Measurements from ENCODE around the gene ZNF800. TPM values are rescaled to one million over a fixed set of nuclear protein-coding genes. Genes with fewer than 3 reads are reported as not detected.

Gene ZNF800
- total RNA-seq, 1 experiment from 2014 or later: 32.4 TPM

DNA sequence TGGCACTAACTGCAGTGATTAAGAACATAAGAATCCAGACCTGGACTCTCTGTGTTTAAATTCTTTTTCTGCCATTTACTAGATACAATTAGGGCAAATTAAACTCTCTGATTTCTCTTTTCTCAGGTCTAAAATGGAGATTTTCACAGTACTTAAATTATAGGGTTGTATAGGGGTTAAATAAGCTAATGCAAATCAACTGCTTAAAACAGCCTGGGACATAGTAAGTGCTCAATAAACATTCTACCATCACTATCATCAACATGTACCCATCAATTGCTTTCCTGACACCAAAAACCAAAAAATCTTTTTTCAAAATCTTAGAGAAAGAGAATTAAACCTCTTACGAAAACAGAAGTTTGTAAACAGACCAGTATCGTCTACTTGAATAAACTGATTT is 4.5 kb downstream of the ZNF800 start:
- TF ChIP-seq EZH2 (IDR thresholded peaks at IDR 0.05; ENCODE audit: low read depth): no peak
- TF ChIP-seq, protein P1, sequence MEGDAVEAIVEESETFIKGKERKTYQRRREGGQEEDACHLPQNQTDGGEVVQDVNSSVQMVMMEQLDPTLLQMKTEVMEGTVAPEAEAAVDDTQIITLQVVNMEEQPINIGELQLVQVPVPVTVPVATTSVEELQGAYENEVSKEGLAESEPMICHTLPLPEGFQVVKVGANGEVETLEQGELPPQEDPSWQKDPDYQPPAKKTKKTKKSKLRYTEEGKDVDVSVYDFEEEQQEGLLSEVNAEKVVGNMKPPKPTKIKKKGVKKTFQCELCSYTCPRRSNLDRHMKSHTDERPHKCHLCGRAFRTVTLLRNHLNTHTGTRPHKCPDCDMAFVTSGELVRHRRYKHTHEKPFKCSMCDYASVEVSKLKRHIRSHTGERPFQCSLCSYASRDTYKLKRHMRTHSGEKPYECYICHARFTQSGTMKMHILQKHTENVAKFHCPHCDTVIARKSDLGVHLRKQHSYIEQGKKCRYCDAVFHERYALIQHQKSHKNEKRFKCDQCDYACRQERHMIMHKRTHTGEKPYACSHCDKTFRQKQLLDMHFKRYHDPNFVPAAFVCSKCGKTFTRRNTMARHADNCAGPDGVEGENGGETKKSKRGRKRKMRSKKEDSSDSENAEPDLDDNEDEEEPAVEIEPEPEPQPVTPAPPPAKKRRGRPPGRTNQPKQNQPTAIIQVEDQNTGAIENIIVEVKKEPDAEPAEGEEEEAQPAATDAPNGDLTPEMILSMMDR (conservative IDR thresholded peaks at IDR 0.05): no peak

DNA sequence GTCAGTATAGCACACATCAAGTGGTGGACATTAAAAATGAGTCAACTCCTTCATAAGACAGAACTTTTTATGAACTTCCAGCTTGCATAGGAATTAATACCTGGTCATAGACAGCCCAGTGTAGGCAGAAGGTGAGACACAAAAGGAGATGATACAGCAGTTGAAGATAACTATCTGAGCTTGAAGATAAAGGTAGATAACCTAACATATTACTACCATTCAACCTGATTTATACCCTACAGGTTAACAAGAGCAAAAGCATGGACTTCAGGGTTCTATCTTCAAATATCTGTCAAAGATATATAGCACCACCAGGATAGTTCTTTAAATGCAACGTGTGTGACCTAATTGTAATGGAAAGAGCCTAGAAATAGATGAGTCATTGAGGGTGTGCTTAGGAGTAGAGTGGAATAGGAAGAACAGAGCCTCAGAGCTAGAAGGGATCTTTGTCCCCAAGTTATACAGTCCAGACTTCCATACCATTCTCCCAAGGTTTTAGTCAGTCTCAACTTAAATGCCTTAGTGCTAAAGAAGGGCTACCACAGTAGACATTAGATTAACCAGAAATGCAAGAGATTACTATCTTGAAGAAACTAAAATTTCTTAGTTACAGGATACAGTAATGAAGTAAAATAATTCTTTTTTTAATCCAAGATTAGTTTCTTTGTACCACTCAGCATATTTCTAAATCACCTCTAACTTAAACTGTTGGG is 9.2 kb downstream of the ZNF800 start:
- Histone ChIP-seq H2AFZ (no peak overlapping the region), H3K9me2 (ENCODE audit: insufficient read depth) (no peaks in the 10 kb centered on the region), H3K4me2 (no peak overlapping the region), H3K27me3 (ENCODE audit: insufficient read depth, low read depth) (no peaks in the 10 kb centered on the region), H3K36me3 (ENCODE audit: low read depth) (peaks cover 21% of the 10 kb centered on the region; the same call in 1 of the 2 replicates), H3K79me2 (ENCODE audit: low read depth) (peaks cover 59% of the 10 kb centered on the region), H3F3A (ENCODE audit: insufficient read depth, low read depth) (peaks cover 3% of the 10 kb centered on the region; the same call in 1 of the 2 replicates), H3K4me3 (no peak overlapping the region), H4K20me1 (ENCODE audit: insufficient read depth) (peaks cover 30% of the 10 kb centered on the region), H3K27ac (no peak overlapping the region), H3K9me3 (ENCODE audit: insufficient read depth, low read depth) (no peaks in the 10 kb centered on the region), H3K4me1 (replicated peaks; ENCODE audit: insufficient read depth) (no peaks in the 10 kb centered on the region)
- TF ChIP-seq, protein P1 (conservative IDR thresholded peaks at IDR 0.05): no peak
- no peak for TF ChIP-seq EZH2 (IDR thresholded peaks at IDR 0.05; ENCODE audit: low read depth)
- CTCF ChIA-PET: no interaction called here
- BruUV-seq (replicated peaks): no TSS peak
- no peak for DNase-seq
- POLR2A ChIA-PET (ENCODE audit: unreplicated experiment): no interaction called here
- intact Hi-C loops (cut with micrococcal nuclease; ENCODE audit: unreplicated experiment): no loop called here

More for the DNA sequence above, 4.5 kb downstream of the ZNF800 start:
- Histone ChIP-seq H3F3A (ENCODE audit: insufficient read depth, low read depth) (peaks cover 4% of the 10 kb centered on the region; the same call in 1 of the 2 replicates), H3K36me3 (ENCODE audit: low read depth) (peaks cover 31% of the 10 kb centered on the region), H3K4me1 (replicated peaks; ENCODE audit: insufficient read depth) (peaks cover 16% of the 10 kb centered on the region), H2AFZ (no peak overlapping the region), H3K9me2 (ENCODE audit: insufficient read depth) (no peaks in the 10 kb centered on the region), H4K20me1 (ENCODE audit: insufficient read depth) (peaks cover 17% of the 10 kb centered on the region), H3K4me2 (no peak overlapping the region), H3K27ac (no peak overlapping the region), H3K9me3 (ENCODE audit: insufficient read depth, low read depth) (no peaks in the 10 kb centered on the region), H3K27me3 (ENCODE audit: insufficient read depth, low read depth) (no peaks in the 10 kb centered on the region), H3K79me2 (ENCODE audit: low read depth) (peaks cover 72% of the 10 kb centered on the region), H3K4me3 (no peak overlapping the region)
- POLR2A ChIA-PET (ENCODE audit: unreplicated experiment): no interaction called here
- CTCF ChIA-PET: no interaction called here
- intact Hi-C loops (cut with micrococcal nuclease; ENCODE audit: unreplicated experiment): no loop called here
- no TSS peak for BruUV-seq (replicated peaks)
- DNase-seq: no peak

DNA sequence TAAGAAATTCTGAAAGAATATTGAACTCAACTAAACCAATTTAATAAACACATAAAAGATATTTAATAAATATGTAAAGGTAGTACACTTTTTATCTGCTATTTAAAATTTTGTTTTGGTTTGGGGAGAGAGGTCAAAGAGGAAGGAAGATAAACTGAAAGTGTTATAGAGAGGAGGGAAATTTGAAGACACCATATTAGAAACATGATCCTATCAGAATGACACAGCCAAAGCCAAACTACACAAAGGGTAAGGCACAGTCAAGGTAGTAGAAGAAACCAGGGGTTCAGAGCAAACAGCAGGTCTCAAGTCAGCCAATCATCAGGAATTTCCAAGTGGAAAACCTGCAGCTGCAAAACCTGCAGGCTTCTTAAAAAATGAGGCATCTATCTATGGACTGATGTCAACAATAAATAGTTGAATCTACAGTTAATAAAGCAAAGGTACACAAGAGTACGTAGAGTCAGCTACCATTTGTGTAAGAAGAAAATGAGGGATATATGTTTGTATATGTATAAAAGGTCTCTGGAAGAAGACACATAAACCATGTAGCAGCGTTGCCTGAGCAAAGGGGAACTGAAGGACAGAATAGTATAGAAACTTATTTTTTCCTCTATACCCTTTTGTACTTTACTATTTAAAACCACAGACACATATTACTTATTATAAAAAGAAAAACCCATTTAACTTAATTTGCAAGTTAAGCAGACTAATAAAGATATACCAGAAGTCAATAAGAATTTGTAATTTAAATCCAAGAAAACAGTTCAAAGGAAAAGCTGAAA is 10.0 kb downstream of the ZNF800 start:
- H3K79me2 ChIP-seq (ENCODE audit: low read depth): peaks cover 54% of the 10 kb centered on the region
- intact Hi-C loops (cut with micrococcal nuclease; ENCODE audit: unreplicated experiment): no loop called here
- ChIA-PET POLR2A (ENCODE audit: unreplicated experiment) (no interaction called here), CTCF (interaction anchor here (0.6 kb wide), 1 partner anchor 60 kb away, joined by 3 read pairs; no protein-coding TSS in a partner anchor)
- H3K27me3 ChIP-seq (ENCODE audit: insufficient read depth, low read depth): no peaks in the 10 kb centered on the region
- H3K4me1 ChIP-seq (replicated peaks; ENCODE audit: insufficient read depth): no peaks in the 10 kb centered on the region
- peaks cover 21% of the 10 kb centered on the region; the same call in 1 of the 2 replicates for H3K36me3 ChIP-seq (ENCODE audit: low read depth)
- peaks cover 32% of the 10 kb centered on the region for H4K20me1 ChIP-seq (ENCODE audit: insufficient read depth)
- no peak for DNase-seq
- H3K4me3 ChIP-seq: no peak overlapping the region
- no peak overlapping the region for H3K4me2 ChIP-seq
- BruUV-seq (replicated peaks): no TSS peak
- TF ChIP-seq, protein P1 (conservative IDR thresholded peaks at IDR 0.05): no peak
- no peak for TF ChIP-seq EZH2 (IDR thresholded peaks at IDR 0.05; ENCODE audit: low read depth)
- no peak overlapping the region for H3K27ac ChIP-seq
- H3K9me2 ChIP-seq (ENCODE audit: insufficient read depth): no peaks in the 10 kb centered on the region
- no peak overlapping the region for H2AFZ ChIP-seq
- H3F3A ChIP-seq (ENCODE audit: insufficient read depth, low read depth): peaks cover 3% of the 10 kb centered on the region; the same call in 1 of the 2 replicates
- H3K9me3 ChIP-seq (ENCODE audit: insufficient read depth, low read depth): no peaks in the 10 kb centered on the region

Data from PC-9 (cell line).